Activated T-cell treated with anti-CD3 and anti-CD28 coated beads, Interleukin-2, amount 50 U/mL, for 24 hours (primary cell): ENCODE data around the gene PRR15.

Experiments used
- DNase-seq: peaks from one replicate; pipeline ENCODE4 v3.0.0-alpha.2; 2020
- H3K27ac Mint-ChIP-seq: 2 replicates; pipeline ENCODE4 v1.8.0; 2020; ENCODE audit warnings: mild to moderate bottlenecking, mixed read lengths
- H3K27me3 Mint-ChIP-seq: 2 replicates; pipeline ENCODE4 v1.8.0; 2020; ENCODE audit warnings: mixed read lengths
- H3K36me3 Mint-ChIP-seq: 2 replicates; pipeline ENCODE4 v1.8.0; 2020; ENCODE audit warnings: low read depth, mixed read lengths
- H3K4me1 Mint-ChIP-seq: 2 replicates; pipeline ENCODE4 v1.8.0; 2020; ENCODE audit warnings: low read depth, mixed read lengths
- H3K4me3 Mint-ChIP-seq: 2 replicates; pipeline ENCODE4 v1.8.0; 2020; ENCODE audit warnings: mild to moderate bottlenecking, moderate library complexity, mixed read lengths
- H3K9me3 Mint-ChIP-seq: 2 replicates; pipeline ENCODE4 v1.8.0; 2020; ENCODE audit warnings: mixed read lengths

Gene PRR15

DNA sequence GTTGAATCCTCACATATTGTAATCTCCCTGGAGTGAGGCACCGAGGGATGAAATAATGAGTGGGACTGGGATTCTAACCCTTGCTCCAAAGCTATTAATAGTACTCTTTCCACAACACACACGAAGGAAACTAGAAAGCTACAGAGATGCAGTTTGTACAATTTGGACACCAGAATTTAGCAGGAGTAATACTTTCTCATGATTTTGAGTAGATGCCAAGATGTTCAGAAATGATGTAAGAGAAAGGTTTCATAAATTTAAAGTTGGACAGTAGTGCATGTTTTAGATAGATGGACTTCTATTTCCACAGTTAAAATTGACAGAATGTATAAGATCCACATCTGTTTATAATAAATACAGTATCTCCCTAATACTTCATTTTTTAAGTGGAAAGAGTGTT is 46.5 kb downstream of the PRR15 start:
- Mint-ChIP-seq H3K4me1 (no peaks in the 10 kb centered on the region), H3K4me3 (no peak overlapping the region), H3K36me3 (no peaks in the 10 kb centered on the region), H3K27ac (no peak overlapping the region), H3K9me3 (no peaks in the 10 kb centered on the region), H3K27me3 (peaks cover 2% of the 10 kb centered on the region)
- DNase-seq, result no peak

DNA sequence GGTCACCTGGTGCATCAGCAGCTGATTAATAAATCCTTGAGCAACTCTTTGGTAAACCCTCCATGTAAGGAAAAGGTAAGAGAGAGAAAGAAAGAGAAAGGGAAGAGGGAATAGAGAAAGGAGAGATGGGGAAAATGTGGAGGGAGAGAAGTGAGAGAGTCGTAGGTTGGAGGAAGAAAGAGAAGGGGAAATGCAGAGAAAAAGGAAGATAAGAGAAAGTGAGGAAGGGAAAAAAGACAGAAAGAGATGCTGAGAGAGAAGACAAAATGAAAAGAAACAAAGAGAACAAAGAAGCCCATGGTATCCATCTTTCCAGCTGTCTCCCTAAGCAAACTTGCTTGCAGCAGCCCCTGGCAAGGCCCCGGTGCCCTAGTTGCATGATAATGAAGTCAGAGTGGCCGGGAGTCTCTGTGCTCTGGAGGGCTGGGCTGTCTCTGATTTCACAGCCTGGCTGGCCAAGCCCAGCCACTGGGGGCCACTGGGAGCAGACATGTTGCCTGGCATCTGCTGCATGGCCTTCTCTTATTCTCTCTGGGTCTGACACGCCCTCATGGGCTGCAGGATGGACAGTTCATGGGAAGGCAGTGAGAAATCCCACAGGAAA is 48.4 kb downstream of the PRR15 start:
- H3K27me3 Mint-ChIP-seq, result peaks cover 6% of the 10 kb centered on the region
- H3K9me3 Mint-ChIP-seq, result no peaks in the 10 kb centered on the region
- no peaks in the 10 kb centered on the region for H3K36me3 Mint-ChIP-seq
- no peak overlapping the region for H3K4me3 Mint-ChIP-seq
- H3K4me1 Mint-ChIP-seq, result no peaks in the 10 kb centered on the region
- no peak for DNase-seq
- H3K27ac Mint-ChIP-seq, result no peak overlapping the region

DNA sequence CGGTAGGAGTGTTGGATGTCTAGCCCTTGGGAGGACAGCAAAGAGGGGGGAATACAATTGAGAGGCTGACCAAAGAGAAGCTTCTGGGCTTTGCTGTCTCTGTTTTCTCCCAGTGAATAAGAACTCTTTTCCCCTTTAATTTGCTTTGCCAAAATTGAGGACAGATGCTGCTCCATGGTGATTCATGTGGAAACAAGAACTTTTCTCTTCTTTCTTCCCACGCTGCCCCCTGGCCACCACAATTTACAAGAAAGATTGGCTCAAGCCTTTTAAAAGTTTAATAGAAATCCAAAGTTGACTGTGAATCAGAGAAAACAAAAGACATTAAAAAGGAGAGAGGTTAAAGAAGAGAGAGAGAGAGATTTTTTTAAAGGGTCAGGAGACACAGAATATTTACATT is 49.0 kb downstream of the PRR15 start:
- Mint-ChIP-seq H3K27me3 (peaks cover 6% of the 10 kb centered on the region), H3K9me3 (no peaks in the 10 kb centered on the region), H3K4me3 (no peak overlapping the region), H3K36me3 (no peaks in the 10 kb centered on the region), H3K4me1 (no peaks in the 10 kb centered on the region), H3K27ac (no peak overlapping the region)
- DNase-seq, result no peak

DNA sequence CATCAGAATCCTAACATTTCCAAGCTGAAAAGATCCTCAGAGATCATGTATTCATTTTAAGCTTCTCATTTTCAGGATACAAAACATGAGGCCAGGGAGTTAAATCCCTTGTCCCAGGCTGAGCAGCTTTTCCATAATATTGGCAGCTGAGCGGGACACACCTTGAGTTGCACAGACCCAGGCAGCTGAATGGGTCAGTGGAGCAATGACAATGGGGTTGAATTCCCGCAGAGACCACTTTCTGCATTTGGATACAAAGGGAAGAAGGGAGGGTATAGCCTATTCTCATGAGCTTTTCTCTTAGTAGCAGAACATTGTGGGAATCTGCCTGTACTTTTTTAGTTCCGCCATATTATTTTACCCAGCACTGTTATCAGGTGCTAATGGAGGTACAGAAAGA is 49.5 kb downstream of the PRR15 start:
- no peak overlapping the region for H3K27ac Mint-ChIP-seq
- peaks cover 6% of the 10 kb centered on the region for H3K27me3 Mint-ChIP-seq
- H3K4me1 Mint-ChIP-seq, result no peaks in the 10 kb centered on the region
- no peak for DNase-seq
- no peaks in the 10 kb centered on the region for H3K9me3 Mint-ChIP-seq
- H3K4me3 Mint-ChIP-seq, result no peak overlapping the region
- no peaks in the 10 kb centered on the region for H3K36me3 Mint-ChIP-seq

DNA sequence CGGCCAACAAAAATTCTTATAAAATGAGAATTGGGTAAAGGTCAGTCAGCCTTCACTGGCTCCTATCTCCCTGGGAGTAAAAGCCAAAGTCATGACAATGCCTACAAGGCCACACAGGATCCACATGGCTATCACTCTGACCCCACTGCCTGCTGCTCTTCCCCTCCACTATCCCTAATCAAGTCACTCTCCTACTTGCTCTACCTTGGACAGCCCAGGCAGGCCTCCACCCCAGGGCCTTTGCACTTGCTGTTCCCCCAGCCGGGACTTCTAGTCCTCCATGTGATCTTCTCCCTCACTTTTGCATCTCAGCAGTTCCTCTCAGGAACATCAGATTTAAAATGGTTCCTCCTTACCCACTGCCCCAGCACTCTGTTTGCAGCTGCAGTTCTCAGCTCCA is 50.6 kb downstream of the PRR15 start:
- DNase-seq, result no peak
- Mint-ChIP-seq H3K36me3 (no peaks in the 10 kb centered on the region), H3K27me3 (peaks cover 11% of the 10 kb centered on the region)

More for the DNA sequence above, 50.6 kb downstream of the PRR15 start:
- no peak overlapping the region for H3K4me3 Mint-ChIP-seq
- no peaks in the 10 kb centered on the region for H3K9me3 Mint-ChIP-seq
- no peak overlapping the region for H3K27ac Mint-ChIP-seq
- H3K4me1 Mint-ChIP-seq, result no peaks in the 10 kb centered on the region
